Measurements from ENCODE around the gene CFAP74.

CFAP74 gene

DNA sequence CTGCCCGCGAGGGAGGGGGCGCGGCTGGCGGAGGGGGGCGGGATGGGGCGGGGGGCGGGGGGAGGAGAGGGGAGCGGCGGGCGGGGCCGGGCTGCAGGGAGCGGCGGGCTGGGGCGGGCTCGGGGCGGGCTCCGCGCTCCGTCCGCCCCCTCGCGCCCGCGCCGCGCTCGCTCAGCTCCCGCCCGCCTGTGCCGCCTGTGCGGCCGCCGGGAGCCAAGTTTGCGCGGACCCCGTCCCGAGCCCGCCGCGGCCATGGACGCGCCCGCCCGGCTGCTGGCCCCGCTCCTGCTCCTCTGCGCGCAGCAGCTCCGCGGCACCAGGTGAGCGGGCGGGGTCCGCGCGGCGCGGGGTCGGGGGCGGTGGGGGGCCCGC is 15.6 kb upstream of the CFAP74 start, which contains the start of gene GABRD:
Gene GABRD, plus strand, starts transcription at position 174 of the 372 bp plus-strand sequence. Its CDS starts 79 bp downstream, at position 253.
- no peak for TF ChIP-seq ZBTB7A (IDR thresholded peaks at IDR 0.05; ENCODE audit: low read depth)
- no peak for TF ChIP-seq EGR1 (IDR thresholded peaks at IDR 0.05)
- TF ChIP-seq TAF1 (IDR thresholded peaks at IDR 0.05; ENCODE audit: low read depth) = no peak
- TF ChIP-seq NFIC (IDR thresholded peaks at IDR 0.05) = no peak
- TF ChIP-seq YY1 (IDR thresholded peaks at IDR 0.05; ENCODE audit: low read depth) = no peak
- TF ChIP-seq USF1 (IDR thresholded peaks at IDR 0.05) = no peak
- TF ChIP-seq TEAD4 (IDR thresholded peaks at IDR 0.05) = no peak
- TF ChIP-seq RAD21 (IDR thresholded peaks at IDR 0.05; ENCODE audit: low read depth) = no peak
- TF ChIP-seq EP300 (IDR thresholded peaks at IDR 0.05; ENCODE audit: borderline replicate concordance) = no peak
- TF ChIP-seq FOXM1 (IDR thresholded peaks at IDR 0.05; ENCODE audit: borderline replicate concordance, low read depth) = no peak
- TF ChIP-seq CEBPB (IDR thresholded peaks at IDR 0.05) = no peak
- TF ChIP-seq MAX (IDR thresholded peaks at IDR 0.05) = no peak
- TF ChIP-seq, protein P1, sequence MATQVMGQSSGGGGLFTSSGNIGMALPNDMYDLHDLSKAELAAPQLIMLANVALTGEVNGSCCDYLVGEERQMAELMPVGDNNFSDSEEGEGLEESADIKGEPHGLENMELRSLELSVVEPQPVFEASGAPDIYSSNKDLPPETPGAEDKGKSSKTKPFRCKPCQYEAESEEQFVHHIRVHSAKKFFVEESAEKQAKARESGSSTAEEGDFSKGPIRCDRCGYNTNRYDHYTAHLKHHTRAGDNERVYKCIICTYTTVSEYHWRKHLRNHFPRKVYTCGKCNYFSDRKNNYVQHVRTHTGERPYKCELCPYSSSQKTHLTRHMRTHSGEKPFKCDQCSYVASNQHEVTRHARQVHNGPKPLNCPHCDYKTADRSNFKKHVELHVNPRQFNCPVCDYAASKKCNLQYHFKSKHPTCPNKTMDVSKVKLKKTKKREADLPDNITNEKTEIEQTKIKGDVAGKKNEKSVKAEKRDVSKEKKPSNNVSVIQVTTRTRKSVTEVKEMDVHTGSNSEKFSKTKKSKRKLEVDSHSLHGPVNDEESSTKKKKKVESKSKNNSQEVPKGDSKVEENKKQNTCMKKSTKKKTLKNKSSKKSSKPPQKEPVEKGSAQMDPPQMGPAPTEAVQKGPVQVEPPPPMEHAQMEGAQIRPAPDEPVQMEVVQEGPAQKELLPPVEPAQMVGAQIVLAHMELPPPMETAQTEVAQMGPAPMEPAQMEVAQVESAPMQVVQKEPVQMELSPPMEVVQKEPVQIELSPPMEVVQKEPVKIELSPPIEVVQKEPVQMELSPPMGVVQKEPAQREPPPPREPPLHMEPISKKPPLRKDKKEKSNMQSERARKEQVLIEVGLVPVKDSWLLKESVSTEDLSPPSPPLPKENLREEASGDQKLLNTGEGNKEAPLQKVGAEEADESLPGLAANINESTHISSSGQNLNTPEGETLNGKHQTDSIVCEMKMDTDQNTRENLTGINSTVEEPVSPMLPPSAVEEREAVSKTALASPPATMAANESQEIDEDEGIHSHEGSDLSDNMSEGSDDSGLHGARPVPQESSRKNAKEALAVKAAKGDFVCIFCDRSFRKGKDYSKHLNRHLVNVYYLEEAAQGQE (IDR thresholded peaks at IDR 0.05; ENCODE audit: low read depth) = no peak
- no peak for TF ChIP-seq TCF12 (IDR thresholded peaks at IDR 0.05; ENCODE audit: low read depth)
- no peak for TF ChIP-seq CREB1 (IDR thresholded peaks at IDR 0.05; ENCODE audit: low read depth)

DNA sequence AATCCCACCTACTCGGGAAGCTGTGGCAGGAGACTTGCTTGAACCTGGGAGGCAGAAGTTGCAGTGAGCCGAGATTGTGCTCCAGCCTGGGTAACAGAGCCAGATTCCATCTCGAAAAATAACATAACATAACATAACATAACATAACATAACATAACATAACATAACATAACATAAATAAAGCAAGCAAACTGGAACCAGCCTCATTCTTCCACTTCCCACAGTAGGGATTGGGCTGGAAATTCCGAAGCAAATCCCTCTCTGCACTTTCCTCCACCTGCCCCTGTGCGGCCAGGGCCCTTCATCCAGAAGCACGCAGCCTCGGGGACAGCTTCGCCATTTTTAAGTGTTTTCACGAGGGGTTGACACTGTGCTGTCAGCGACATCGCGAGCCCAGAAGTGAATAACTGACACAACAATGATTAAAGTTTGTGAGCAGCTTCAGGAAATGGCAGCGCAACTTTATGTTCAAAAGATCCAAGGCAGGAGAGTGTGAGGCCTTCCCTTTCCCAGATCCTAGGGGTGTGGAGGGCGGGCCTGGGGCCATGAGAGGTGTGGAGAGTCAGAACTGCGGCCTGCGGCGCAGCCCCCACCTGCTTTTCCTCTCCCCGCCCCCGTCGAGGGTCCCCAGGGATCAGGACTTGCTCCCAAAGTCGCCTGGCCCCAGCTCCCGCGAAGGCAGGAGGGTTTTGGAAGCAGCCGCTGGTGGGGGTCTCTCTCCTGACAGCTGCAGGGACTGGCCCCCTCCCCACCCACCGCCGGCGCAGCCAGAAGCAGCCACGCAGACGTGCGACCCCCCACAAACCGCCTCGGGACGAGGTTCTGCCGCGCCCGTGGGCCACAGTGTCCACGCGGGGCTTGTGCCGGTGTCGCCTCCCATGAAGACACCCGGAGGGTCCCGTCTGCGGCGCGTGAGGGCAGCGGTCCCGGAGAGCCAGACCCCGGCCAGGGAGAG is 14.9 kb upstream of the CFAP74 start:
- TF ChIP-seq, protein P1 (IDR thresholded peaks at IDR 0.05; ENCODE audit: low read depth) = no peak
- TF ChIP-seq CEBPB (IDR thresholded peaks at IDR 0.05) = no peak
- no peak for TF ChIP-seq NFIC (IDR thresholded peaks at IDR 0.05)
- no peak for TF ChIP-seq CREB1 (IDR thresholded peaks at IDR 0.05; ENCODE audit: low read depth)
- TF ChIP-seq YY1 (IDR thresholded peaks at IDR 0.05; ENCODE audit: low read depth) = no peak
- TF ChIP-seq TCF12 (IDR thresholded peaks at IDR 0.05; ENCODE audit: low read depth) = no peak
- no peak for TF ChIP-seq MAX (IDR thresholded peaks at IDR 0.05)
- TF ChIP-seq ZBTB7A (IDR thresholded peaks at IDR 0.05; ENCODE audit: low read depth) = no peak; the same call in 1 of the 2 replicates
- no peak for TF ChIP-seq EGR1 (IDR thresholded peaks at IDR 0.05)
- TF ChIP-seq FOXM1 (IDR thresholded peaks at IDR 0.05; ENCODE audit: borderline replicate concordance, low read depth) = no peak
- no peak for TF ChIP-seq EP300 (IDR thresholded peaks at IDR 0.05; ENCODE audit: borderline replicate concordance)
- TF ChIP-seq RAD21 (IDR thresholded peaks at IDR 0.05; ENCODE audit: low read depth) = no peak
- no peak for TF ChIP-seq TEAD4 (IDR thresholded peaks at IDR 0.05)
- no peak for TF ChIP-seq USF1 (IDR thresholded peaks at IDR 0.05)
- TF ChIP-seq TAF1 (IDR thresholded peaks at IDR 0.05; ENCODE audit: low read depth) = no peak

GRCh38 chr1:2016123-2016522 is 12.5 kb upstream of the CFAP74 start:
- no peak for TF ChIP-seq CREB1 (IDR thresholded peaks at IDR 0.05; ENCODE audit: low read depth)

GRCh38 chr1:2014741-2015735 is 11.5 kb upstream of the CFAP74 start:
- TF ChIP-seq, protein P1 (IDR thresholded peaks at IDR 0.05; ENCODE audit: low read depth) = no peak
- TF ChIP-seq YY1 (IDR thresholded peaks at IDR 0.05; ENCODE audit: low read depth) (peak; percentile 48; the same call in 1 of the 2 replicates), CEBPB (IDR thresholded peaks at IDR 0.05) (no peak), EGR1 (IDR thresholded peaks at IDR 0.05) (peak; percentile 78), FOXM1 (IDR thresholded peaks at IDR 0.05; ENCODE audit: borderline replicate concordance, low read depth) (no peak)
